ENCODE measurements around the gene ALDH1L1.

The ALDH1L1 gene

GRCh38 chr3:126191246-126191645 lies 10.9 kb upstream of the ALDH1L1 start:
- DNase-seq = no peak

GRCh38 chr3:126187920-126188319 lies 7.5 kb upstream of the ALDH1L1 start:
- DNase-seq = no peak

DNA sequence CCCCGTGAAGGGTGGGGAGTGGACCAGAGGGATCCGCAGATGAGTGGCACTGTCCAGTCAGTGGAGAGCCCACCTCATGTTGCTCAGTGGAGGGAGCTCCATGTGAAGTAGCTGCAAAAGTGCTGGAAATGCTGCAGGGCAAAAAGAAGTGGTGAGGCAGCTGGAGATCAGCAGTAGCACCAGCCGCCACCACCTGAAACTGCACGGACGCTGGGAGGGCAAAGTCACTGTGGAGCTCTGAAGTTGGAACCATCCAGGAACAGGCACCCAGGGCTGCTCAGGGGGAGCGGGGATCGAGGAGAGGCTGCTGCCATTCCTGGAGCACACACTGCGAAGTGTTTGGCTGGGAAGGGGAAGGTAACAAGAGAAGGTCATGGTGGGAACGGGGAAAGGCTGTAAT lies 6.4 kb upstream of the ALDH1L1 start:
- no peak for DNase-seq

- DNase-seq = no peak
Observed at GRCh38 chr3:126186271-126186670, 5.9 kb upstream of the ALDH1L1 start.

DNA sequence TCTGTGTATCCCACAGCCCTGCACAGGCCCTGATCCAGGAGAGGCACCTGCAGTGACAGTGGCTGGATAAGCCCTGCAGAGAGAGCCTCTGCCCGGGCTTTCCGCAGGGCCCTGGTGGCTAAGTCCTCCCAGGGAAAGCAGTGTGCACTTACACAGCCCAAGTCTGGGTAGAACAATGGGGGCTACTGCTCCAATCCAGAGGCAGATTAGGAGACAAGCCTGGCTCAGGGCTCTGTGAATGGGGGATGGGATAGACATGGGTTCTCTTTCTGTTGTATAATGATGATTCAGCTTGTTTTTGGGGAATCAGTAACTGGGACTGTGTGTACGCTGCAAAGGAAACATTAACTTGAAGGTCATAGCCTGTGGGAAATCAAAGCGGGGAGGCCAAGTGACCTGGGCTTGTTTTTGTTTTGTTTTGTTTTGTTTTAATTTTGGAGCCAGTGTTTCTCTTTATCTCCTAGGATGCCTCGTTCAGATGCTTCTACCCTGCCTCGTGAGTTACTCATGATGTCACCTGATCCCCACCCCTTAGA lies 4.1 kb upstream of the ALDH1L1 start:
- no peak for DNase-seq

DNA sequence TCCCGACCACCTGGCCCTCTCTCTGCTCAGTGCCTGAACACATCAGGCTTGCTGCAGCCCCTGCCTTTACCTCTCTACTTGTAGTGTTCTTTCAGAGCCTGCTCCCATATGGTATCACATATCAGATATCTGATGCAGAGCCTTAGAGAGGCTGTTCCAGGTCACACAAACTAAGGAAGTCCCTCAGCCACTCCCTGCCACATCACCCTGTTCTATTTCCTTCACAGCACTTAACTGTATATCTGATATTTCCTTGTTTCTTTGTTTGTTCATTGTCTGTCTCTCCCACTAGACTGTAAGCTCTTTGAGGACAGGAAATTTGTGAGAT lies 976 bp upstream of the ALDH1L1 start:
- no peak for DNase-seq

DNA sequence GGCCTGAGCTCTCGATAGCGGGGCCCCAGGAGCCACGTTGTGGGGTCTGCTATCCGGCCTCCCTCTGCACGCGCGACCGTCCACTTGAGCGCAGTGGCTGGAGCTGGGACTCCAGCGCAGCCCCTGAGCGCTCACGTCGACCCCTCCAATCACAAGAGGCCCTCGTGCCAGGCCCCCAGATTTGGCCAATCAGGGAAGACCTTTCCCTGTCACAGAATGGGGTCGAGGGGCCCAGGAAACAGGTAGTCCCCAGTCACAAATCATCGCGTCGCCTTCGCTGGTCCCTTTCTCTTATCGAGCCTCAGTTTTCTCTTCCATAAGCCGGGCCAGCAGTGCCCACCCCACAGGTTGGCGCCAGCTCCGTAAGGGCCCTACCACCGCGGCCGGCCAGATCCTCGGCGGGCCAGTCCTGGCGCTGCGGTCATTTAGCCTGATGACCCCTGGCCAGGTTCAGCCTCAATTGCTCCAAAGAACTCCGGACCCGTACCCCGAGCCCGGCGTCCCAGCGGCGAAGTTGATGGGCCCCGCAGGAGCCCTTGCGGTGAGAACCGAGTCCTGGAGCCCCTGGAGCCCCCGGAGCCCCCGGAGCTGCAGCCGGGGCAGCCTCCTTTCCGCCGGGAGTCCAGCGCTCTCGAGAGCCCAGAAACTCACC lies 435 bp downstream of the ALDH1L1 start:
- DNase-seq = no peak

- DNase-seq = no peak
Observed at GRCh38 chr3:126170073-126170777, 10.2 kb downstream of the ALDH1L1 start.

DNA sequence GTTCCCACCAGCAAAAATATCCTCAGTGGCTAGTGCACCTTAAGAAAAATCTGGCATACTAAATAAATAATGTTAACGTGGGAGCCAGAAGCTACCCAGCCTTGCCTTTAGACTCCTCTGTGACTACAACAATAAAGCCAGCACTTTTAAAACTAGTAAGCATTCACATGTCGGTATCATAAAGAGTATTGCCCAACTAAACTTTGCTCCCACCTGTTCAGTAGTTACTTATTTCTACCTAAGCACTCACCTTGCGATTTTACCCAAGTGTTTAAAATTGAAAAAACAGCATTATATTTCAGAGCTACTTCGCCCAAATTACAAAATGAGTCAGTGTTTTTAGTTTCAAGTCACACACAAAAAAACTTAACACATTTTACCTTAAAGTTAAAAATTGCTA lies 12.8 kb downstream of the ALDH1L1 start:
- no peak for DNase-seq

- DNase-seq = no peak
Observed at GRCh38 chr3:126166009-126166408, 14.4 kb downstream of the ALDH1L1 start.

GRCh38 chr3:126161309-126161708 lies 19.1 kb downstream of the ALDH1L1 start:
- DNase-seq = no peak

DNA sequence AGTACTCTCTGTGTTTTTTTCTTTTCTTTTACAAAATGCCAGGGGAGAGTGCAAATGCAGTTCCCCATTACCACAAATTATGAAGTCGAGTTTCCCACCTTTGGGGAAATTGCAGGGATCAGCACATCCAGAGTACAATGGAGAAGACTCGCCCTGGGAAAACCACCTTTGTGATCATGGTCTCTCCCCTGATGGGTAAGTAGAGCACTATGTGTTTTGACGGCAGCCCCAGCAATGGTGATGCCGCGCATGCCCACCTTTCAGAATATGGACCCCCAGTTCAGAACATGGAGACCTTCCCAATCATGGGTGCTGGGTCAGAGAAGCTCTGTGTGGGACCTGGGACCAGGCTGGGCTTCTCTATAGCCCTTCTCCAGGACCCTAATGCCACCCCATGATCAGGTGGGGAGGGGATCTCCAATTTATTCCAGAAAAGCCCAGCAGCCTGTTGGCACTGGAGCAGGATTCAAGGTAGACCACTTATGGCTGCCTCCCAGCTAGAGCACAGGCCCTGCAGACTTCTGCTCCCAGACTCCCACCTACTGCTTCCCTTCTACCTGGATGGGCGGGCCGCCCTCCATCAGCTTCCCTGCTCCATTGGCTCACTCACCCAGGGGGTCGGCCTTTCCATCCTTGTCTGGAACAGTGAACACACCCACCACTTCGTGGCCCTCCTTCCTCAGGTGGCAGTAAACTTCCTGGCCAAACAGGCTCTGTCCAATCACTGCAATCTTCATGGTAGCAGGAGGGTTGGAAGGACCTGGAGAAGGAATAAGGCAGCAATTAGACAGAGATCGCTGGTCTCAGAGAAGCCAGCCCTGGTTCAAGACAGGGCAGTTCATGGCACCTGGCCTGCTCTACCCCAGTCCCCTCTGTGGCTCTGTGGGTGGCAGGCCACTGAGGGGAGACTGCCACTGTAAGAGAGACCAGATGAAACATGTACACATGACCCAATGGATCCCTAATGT lies 19.9 kb downstream of the ALDH1L1 start:
- DNase-seq = no peak

GRCh38 chr3:126159476-126159875 lies 20.9 kb downstream of the ALDH1L1 start:
- DNase-seq = no peak

GRCh38 chr3:126158912-126159454 lies 21.4 kb downstream of the ALDH1L1 start:
- DNase-seq = no peak

DNA sequence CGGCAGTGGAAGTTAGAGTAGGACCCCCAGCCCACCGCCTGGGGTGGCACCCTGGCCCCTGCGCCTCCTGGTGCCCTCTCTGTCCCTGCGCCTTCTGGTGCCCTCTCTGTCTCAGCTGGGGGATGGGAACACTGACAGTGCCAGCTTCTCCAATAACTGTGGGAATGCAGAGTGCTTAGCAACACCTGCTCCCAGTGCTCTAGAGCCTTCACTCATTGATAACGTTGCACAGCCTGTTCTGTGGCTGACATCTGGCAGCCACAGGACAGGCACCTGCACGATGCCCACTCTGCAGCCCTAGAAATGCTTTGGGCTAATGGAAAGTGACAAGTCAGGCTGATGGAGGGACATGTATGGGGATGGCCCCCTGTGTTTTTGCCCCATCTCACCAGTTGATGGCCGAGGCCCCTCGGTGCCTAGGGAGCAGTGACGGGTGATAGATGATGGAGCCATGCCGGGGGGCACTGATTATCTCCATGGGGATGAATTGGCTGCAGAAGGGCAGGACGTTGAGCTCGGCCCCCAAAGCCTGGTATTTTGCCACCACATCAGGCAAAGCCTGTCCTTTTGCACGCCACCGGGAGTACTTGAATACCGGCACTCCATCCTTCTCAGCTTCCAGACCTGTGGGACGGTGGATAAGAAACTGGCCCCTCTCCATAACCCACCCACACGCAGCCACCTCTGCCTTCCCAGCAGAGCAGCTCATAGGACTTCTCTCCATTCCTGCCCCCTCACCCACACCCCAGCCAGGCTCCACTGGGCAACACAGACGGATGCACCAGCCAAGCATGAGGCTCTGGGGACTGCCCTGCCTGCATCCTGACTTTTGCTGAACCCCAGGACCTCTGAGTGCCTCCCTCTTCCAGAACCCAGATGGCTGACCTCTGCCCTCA lies 22.1 kb downstream of the ALDH1L1 start:
- no peak for DNase-seq

GRCh38 chr3:126157083-126157768 lies 23.2 kb downstream of the ALDH1L1 start:
- DNase-seq = no peak

DNA sequence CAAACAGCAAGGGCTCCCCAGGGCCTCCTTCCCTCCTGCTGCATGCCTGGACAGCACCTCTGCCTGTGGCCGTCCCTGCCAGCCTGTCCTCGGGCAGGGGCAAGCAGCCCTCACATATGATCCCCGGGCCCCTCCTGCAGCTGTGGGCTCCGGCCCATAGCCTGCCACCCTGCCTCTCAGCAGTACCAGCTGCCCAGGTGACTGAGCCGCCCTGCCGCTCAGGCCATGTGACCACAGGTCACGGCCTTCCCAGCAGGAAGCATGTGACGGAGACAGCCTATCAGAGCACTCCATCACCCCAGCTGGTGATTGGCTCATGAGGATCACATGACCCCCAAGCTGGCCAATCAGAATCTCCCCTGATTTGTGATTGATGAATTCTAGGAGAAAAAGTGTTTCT lies 23.9 kb downstream of the ALDH1L1 start:
- peak in 1 of 2 experiments; percentile 42 for DNase-seq

- DNase-seq = no peak
Observed at GRCh38 chr3:126155819-126156218, 24.6 kb downstream of the ALDH1L1 start.

- DNase-seq = no peak
Observed at GRCh38 chr3:126155280-126155640, 25.1 kb downstream of the ALDH1L1 start.

DNA sequence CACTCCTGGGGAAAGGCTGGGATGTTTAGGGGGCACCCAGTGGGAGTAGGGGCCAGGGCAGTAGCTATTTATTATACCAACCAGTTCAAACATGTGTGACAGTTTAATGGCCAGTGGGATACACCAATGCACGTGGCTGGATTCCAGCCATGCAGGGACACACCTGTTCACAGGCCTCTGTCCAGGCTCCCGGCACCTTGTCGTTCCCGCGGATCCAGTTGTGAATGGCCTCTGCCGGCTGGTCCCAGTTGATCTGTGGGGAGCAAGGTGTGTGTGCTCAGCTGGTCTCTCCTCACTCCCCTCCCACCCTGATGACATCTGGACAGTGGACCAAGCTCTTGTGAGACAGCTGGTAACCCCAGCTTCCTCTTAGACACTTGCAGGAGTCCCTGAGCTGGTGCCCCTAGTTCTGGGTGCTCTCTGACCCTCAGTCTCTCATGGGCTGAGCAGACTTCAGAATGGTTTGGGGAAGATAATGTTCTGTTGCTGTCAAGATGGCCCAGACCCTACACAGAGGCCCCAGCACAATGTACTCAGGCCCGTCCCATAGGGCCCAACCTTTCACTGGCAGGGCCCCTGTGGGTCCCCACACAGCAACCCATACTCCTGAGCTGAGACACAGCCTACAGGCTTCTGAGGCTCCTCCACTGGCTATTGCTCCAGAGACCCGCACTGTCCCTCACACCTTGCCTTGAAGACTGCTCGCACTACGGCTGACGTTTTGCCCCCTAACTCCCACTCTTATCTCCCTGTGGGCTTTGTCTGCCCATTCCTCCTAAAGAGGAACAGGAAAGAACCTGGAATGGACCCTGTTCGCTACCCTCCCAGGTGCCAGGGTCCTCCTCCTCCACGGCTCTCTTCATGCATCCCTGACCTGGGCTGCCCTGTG lies 25.8 kb downstream of the ALDH1L1 start:
- no peak for DNase-seq
